ENCODE data around the gene NPTX2.

The NPTX2 gene

GRCh38 chr7:98619450-98620321, 2.6 kb downstream of the NPTX2 start:
- DNase-seq: no peak

GRCh38 chr7:98621573-98622482, 4.7 kb downstream of the NPTX2 start:
- no peak for DNase-seq

- DNase-seq: no peak
Observed at GRCh38 chr7:98622926-98623325, 5.8 kb downstream of the NPTX2 start.

GRCh38 chr7:98624846-98625420, 7.8 kb downstream of the NPTX2 start:
- no peak for DNase-seq

- no peak for DNase-seq
Observed at GRCh38 chr7:98626460-98627412, 9.7 kb downstream of the NPTX2 start.

GRCh38 chr7:98627413-98627790, 10.3 kb downstream of the NPTX2 start:
- DNase-seq: no peak

- DNase-seq: no peak
Observed at GRCh38 chr7:98628418-98628817, 11.3 kb downstream of the NPTX2 start.

GRCh38 chr7:98629001-98629431, 11.9 kb downstream of the NPTX2 start:
- DNase-seq: no peak

- DNase-seq: no peak
Observed at GRCh38 chr7:98630149-98630548, 13.1 kb downstream of the NPTX2 start.

- DNase-seq: no peak
Observed at GRCh38 chr7:98630770-98631169, 13.7 kb downstream of the NPTX2 start.

GRCh38 chr7:98638853-98639252, 21.8 kb downstream of the NPTX2 start:
- DNase-seq: no peak

- DNase-seq: no peak
Observed at GRCh38 chr7:98640375-98640774, 23.3 kb downstream of the NPTX2 start.

- DNase-seq: no peak
Observed at GRCh38 chr7:98641646-98642500, 24.8 kb downstream of the NPTX2 start.

- no peak for DNase-seq
Observed at GRCh38 chr7:98643236-98643985, 26.3 kb downstream of the NPTX2 start.

GRCh38 chr7:98646465-98646864, 29.4 kb downstream of the NPTX2 start:
- no peak for DNase-seq

GRCh38 chr7:98647326-98647725, 30.2 kb downstream of the NPTX2 start:
- no peak for DNase-seq

GRCh38 chr7:98651760-98652159, 34.7 kb downstream of the NPTX2 start:
- DNase-seq: no peak

GRCh38 chr7:98653601-98654310, 36.7 kb downstream of the NPTX2 start:
- no peak for DNase-seq

- no peak for DNase-seq
Observed at GRCh38 chr7:98654524-98655272, 37.6 kb downstream of the NPTX2 start.
